SK-N-SH (cell line): ENCODE results near the gene CCDC149. TPM values are rescaled to one million over a fixed set of nuclear protein-coding genes. Genes with fewer than 3 reads are reported as not detected.

Source experiments
- CTCF ChIA-PET: fragments of 300-600, 350-600 bp; formaldehyde crosslinking; extraction: SDS; loops from one replicate; lab custom pipeline; 2021; lab: Yijun Ruan, JAX
- POLR2A ChIA-PET: fragments of 350-600 bp; sonication (Branson Sonifier 250); formaldehyde crosslinking; extraction: SDS; loops from one replicate; lab custom pipeline; 2020; ENCODE audit warnings: antibody characterized with exemption, inconsistent platforms; lab: Yijun Ruan, JAX
- DNase-seq: peaks from one replicate; pipeline ENCODE4 v3.0.0; 2012
- H2AFZ ChIP-seq: fragments of 200-600 bp; sonication (generic); 2 replicates; pipeline ENCODE4 v1.8.1; 2016; ENCODE audit warnings: antibody characterized with exemption, mild to moderate bottlenecking, low read depth
- H3F3A ChIP-seq: fragments of 200-600 bp; sonication (generic); replicated peaks from 2 replicates; pipeline ENCODE3; 2016; ENCODE audit warnings: antibody characterized with exemption, mild to moderate bottlenecking; ENCODE audit not compliant: insufficient read depth
- H3K27ac ChIP-seq, 2 experiments: fragments of 200-500 bp in 1 of 2; fragments of 200-600 bp in 1 of 2; sonication (Bioruptor generic) in 1 of 2; sonication (generic), shearing (Covaris generic) in 1 of 2; 2 replicates each; pipeline versions ENCODE4 v1.5.1 to v1.6.1; 2014 to 2016; ENCODE audit warnings: low read depth in 2 of 2, inconsistent platforms in 1 of 2, low read length in 1 of 2, mild to moderate bottlenecking in 1 of 2, mixed read lengths in 1 of 2
- H3K27me3 ChIP-seq: fragments of 200-600 bp; sonication (generic), shearing (Covaris generic); 2 replicates; pipeline ENCODE4 v1.6.1; 2016; ENCODE audit warnings: mixed run types; ENCODE audit not compliant: insufficient read depth
- H3K36me3 ChIP-seq, 2 experiments: fragments of 200-500 bp in 1 of 2; fragments of 200-600 bp in 1 of 2; sonication (Bioruptor generic) in 1 of 2; sonication (generic) in 1 of 2; replicated peaks in 1 of 2; 2 replicates each; pipeline versions ENCODE3 to v1.5.1; 2014 to 2016; ENCODE audit warnings: low read length in 1 of 2, mild to moderate bottlenecking in 1 of 2; ENCODE audit not compliant: insufficient read depth in 2 of 2, control insufficient read depth in 1 of 2
- H3K4me1 ChIP-seq, 2 experiments: fragments of 200-500 bp in 1 of 2; fragments of 200-600 bp in 1 of 2; sonication (Bioruptor generic) in 1 of 2; sonication (generic), shearing (Covaris generic) in 1 of 2; 2 replicates each; pipeline versions ENCODE4 v1.5.1 to v1.6.1; 2014 to 2016; ENCODE audit warnings: low read depth in 1 of 2, low read length in 1 of 2, mixed run types in 1 of 2; ENCODE audit not compliant: insufficient read depth in 2 of 2, control insufficient read depth in 1 of 2
- H3K4me2 ChIP-seq: fragments of 200-600 bp; sonication (generic), shearing (Covaris generic); 2 replicates; pipeline ENCODE4 v1.6.1; 2017; ENCODE audit warnings: mixed run types
- H3K4me3 ChIP-seq, 2 experiments: fragments of 200-500 bp in 1 of 2; fragments of 200-600 bp in 1 of 2; sonication (Bioruptor generic) in 1 of 2; sonication (generic), shearing (Covaris generic) in 1 of 2; 2 replicates each; pipeline versions ENCODE4 v1.5.1 to v1.8.1; 2014 to 2016; ENCODE audit warnings: low read depth in 2 of 2, inconsistent platforms in 1 of 2, low read length in 1 of 2, mild to moderate bottlenecking in 1 of 2, mixed read lengths in 1 of 2, moderate library complexity in 1 of 2
- H3K79me2 ChIP-seq: fragments of 200-600 bp; sonication (generic); 2 replicates; pipeline ENCODE4 v1.8.1; 2017; ENCODE audit warnings: mild to moderate bottlenecking; ENCODE audit not compliant: insufficient read depth
- H3K9ac ChIP-seq: fragments of 200-600 bp; sonication (generic); 2 replicates; pipeline ENCODE4 v1.6.1; 2017; ENCODE audit warnings: mixed run types
- H3K9me2 ChIP-seq: fragments of 200-600 bp; sonication (generic); 2 replicates; pipeline ENCODE4 v1.6.1; 2017; ENCODE audit warnings: mixed run types
- H3K9me3 ChIP-seq: fragments of 200-600 bp; sonication (generic); 2 replicates; pipeline ENCODE4 v1.6.1; 2017; ENCODE audit warnings: mixed run types, mild to moderate bottlenecking, moderate library complexity
- H4K20me1 ChIP-seq: fragments of 200-600 bp; sonication (generic); 2 replicates; pipeline ENCODE4 v1.6.1; 2017; ENCODE audit warnings: mild to moderate bottlenecking, mixed run types; ENCODE audit not compliant: insufficient read depth
- CHD2 ChIP-seq: fragments of 150-350 bp; IDR thresholded peaks from 2 replicates; pipeline ENCODE4 v1.6.1; 2018; ENCODE audit warnings: low read length; ENCODE audit not compliant: partially characterized antibody
- FOSL2 ChIP-seq: IDR thresholded peaks from 2 replicates; pipeline ENCODE4 v1.4.0; 2012; ENCODE audit warnings: low read depth, mild to moderate bottlenecking, moderate library complexity, borderline replicate concordance
- FOXM1 ChIP-seq: IDR thresholded peaks from 2 replicates; pipeline ENCODE4 v1.4.0; 2012; ENCODE audit warnings: low read depth, mild to moderate bottlenecking
- GABPA ChIP-seq: IDR thresholded peaks from 2 replicates; pipeline ENCODE4 v1.4.0; 2012; ENCODE audit warnings: low read depth, mild to moderate bottlenecking
- GATA2 ChIP-seq: sonication (generic); formaldehyde crosslinking; IDR thresholded peaks from 2 replicates; pipeline ENCODE4 v1.5.0; 2020; ENCODE audit warnings: mild to moderate bottlenecking, missing genetic modification reagents
- JUND ChIP-seq: IDR thresholded peaks from 2 replicates; pipeline ENCODE4 v1.4.0; 2012
- MXI1 ChIP-seq: IDR thresholded peaks from 2 replicates; pipeline ENCODE4 v1.6.1; 2012; ENCODE audit warnings: mild to moderate bottlenecking, low read depth, low read length, improper control_type of control experiment
- NRF1 ChIP-seq: IDR thresholded peaks from 2 replicates; pipeline ENCODE4 v1.6.1; 2012; ENCODE audit warnings: low read depth, mild to moderate bottlenecking, low read length
- PBX3 ChIP-seq: IDR thresholded peaks from 2 replicates; pipeline ENCODE4; 2012
- POLR2AphosphoS5 ChIP-seq: IDR thresholded peaks from 2 replicates; pipeline ENCODE4 v1.6.1; 2012; ENCODE audit warnings: low read depth, low read length
- RAD21 ChIP-seq: IDR thresholded peaks from 2 replicates; pipeline ENCODE4 v1.6.1; 2012; ENCODE audit warnings: mild to moderate bottlenecking, low read length
- RCOR1 ChIP-seq: fragments of 150-350 bp; IDR thresholded peaks from 2 replicates; pipeline ENCODE4 v1.6.1; 2017; ENCODE audit warnings: antibody characterized with exemption, low read length
- RFX5 ChIP-seq: IDR thresholded peaks from 2 replicates; pipeline ENCODE4 v1.6.1; 2012; ENCODE audit warnings: mild to moderate bottlenecking, improper control_type of control experiment, low read length
- RXRA ChIP-seq: IDR thresholded peaks from 2 replicates; pipeline ENCODE4 v1.4.0; 2012; ENCODE audit warnings: low read depth, mild to moderate bottlenecking, borderline replicate concordance
- TAF1 ChIP-seq: IDR thresholded peaks from 2 replicates; pipeline ENCODE4 v1.6.1; 2012; ENCODE audit warnings: low read depth, mild to moderate bottlenecking, low read length, moderate library complexity, borderline replicate concordance
- TCF12 ChIP-seq: IDR thresholded peaks from 2 replicates; pipeline ENCODE4 v1.4.0; 2012
- YY1 ChIP-seq: IDR thresholded peaks from 2 replicates; pipeline ENCODE4 v1.4.0; 2012; ENCODE audit warnings: low read depth, mild to moderate bottlenecking
- WGBS: methylation state at CpG from one replicate; pipeline ENCODE4 v1.1.6; 2017; ENCODE audit warnings: low lambda C conversion rate; 5-methylcytosine and 5-hydroxymethylcytosine counted together
- polyA plus RNA-seq, 3 experiments: library from polyadenylated mRNA; depleted of rRNA; stranded (reverse); fragments of >200 nt; gene quantifications; 2 replicates each; pipeline ENCODE4 v1.2.3, GENCODE V29; 2012
- TF ChIP-seq, protein P1 (sequence below): IDR thresholded peaks from 2 replicates; pipeline ENCODE4 v1.4.0; 2012; ENCODE audit warnings: low read depth, borderline replicate concordance
- TF ChIP-seq, protein P2 (sequence below): fragments of 150-350 bp; IDR thresholded peaks from 2 replicates; pipeline ENCODE4 v1.6.1; 2017; ENCODE audit warnings: antibody characterized with exemption, low read length, low read depth, borderline replicate concordance
- TF ChIP-seq, protein P3 (sequence below): fragments of 200-600 bp; sonication (generic); IDR thresholded peaks from 2 replicates; pipeline ENCODE4 v1.6.1; 2017; ENCODE audit warnings: antibody characterized with exemption, mild to moderate bottlenecking, moderate library complexity

CCDC149 gene
- polyA plus RNA-seq, 1 of the 3 experiments (the other 2 are of a cell fraction) = 5.5 TPM

DNA sequence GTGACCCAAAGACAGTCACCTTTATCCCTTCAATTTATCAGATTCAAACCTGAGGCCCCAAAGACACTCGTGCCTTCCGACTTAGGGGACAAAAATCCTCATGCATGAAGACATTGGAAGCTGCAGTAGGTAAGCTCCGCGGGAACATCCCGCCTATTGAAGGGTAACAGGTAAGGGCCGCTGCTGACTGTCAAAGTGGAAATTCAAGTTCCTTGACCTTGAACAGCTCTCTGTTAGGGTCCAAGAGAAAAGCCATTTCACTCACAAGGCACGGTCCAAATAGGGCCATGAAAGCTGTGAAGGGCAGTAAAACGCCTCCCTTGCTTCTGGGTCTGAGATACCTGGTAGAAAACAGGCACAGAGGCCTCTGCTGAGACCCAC is 34.2 kb downstream of the CCDC149 start:
- TF ChIP-seq YY1 (no peak), GATA2 (no peak), FOXM1 (no peak), JUND (no peak), POLR2AphosphoS5 (no peak), TAF1 (no peak), RAD21 (no peak), GABPA (no peak), RCOR1 (no peak), CHD2 (no peak), TCF12 (no peak), NRF1 (no peak), RFX5 (no peak)
- TF ChIP-seq, protein P1, sequence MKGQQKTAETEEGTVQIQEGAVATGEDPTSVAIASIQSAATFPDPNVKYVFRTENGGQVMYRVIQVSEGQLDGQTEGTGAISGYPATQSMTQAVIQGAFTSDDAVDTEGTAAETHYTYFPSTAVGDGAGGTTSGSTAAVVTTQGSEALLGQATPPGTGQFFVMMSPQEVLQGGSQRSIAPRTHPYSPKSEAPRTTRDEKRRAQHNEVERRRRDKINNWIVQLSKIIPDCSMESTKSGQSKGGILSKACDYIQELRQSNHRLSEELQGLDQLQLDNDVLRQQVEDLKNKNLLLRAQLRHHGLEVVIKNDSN = no peak
- TF ChIP-seq, protein P2, sequence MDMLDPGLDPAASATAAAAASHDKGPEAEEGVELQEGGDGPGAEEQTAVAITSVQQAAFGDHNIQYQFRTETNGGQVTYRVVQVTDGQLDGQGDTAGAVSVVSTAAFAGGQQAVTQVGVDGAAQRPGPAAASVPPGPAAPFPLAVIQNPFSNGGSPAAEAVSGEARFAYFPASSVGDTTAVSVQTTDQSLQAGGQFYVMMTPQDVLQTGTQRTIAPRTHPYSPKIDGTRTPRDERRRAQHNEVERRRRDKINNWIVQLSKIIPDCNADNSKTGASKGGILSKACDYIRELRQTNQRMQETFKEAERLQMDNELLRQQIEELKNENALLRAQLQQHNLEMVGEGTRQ = no peak
- ChIA-PET CTCF (no interaction called here), POLR2A (no interaction called here)
- Histone ChIP-seq H4K20me1 (no peaks in the 10 kb centered on the region), H3K9me3 (no peaks in the 10 kb centered on the region), H3K4me2 (no peak overlapping the region), H3K27me3 (no peaks in the 10 kb centered on the region), H3K4me3 (no peak overlapping the region), H3F3A (no peaks in the 10 kb centered on the region), H3K9ac (no peak overlapping the region), H3K9me2 (no peaks in the 10 kb centered on the region), H3K4me1 (no peaks in the 10 kb centered on the region), H3K27ac (no peak overlapping the region), H3K36me3 (no peaks in the 10 kb centered on the region), H2AFZ (no peak overlapping the region), H3K79me2 (no peaks in the 10 kb centered on the region)
- DNase-seq = no peak
- 74% methylated on average over 8 of the region's 8 CpGs for WGBS

GRCh38 chr4:24877868-24878635 is 34.8 kb downstream of the CCDC149 start:
- Histone ChIP-seq H3F3A (no peaks in the 10 kb centered on the region), H3K27ac (no peak overlapping the region), H3K9ac (no peak overlapping the region), H3K4me1 (no peaks in the 10 kb centered on the region), H4K20me1 (no peaks in the 10 kb centered on the region), H3K36me3 (no peaks in the 10 kb centered on the region), H3K4me2 (no peak overlapping the region), H3K4me3 (no peak overlapping the region), H3K27me3 (no peaks in the 10 kb centered on the region), H3K9me2 (no peaks in the 10 kb centered on the region), H3K9me3 (no peaks in the 10 kb centered on the region), H3K79me2 (no peaks in the 10 kb centered on the region)
- DNase-seq = no peak
- 83% methylated on average over 9 of the region's 9 CpGs for WGBS
- TF ChIP-seq TAF1 (no peak), FOSL2 (no peak), RXRA (no peak), RFX5 (no peak), FOXM1 (no peak), RCOR1 (no peak), YY1 (no peak), NRF1 (no peak), PBX3 (no peak), MXI1 (no peak)
- TF ChIP-seq, protein P3, sequence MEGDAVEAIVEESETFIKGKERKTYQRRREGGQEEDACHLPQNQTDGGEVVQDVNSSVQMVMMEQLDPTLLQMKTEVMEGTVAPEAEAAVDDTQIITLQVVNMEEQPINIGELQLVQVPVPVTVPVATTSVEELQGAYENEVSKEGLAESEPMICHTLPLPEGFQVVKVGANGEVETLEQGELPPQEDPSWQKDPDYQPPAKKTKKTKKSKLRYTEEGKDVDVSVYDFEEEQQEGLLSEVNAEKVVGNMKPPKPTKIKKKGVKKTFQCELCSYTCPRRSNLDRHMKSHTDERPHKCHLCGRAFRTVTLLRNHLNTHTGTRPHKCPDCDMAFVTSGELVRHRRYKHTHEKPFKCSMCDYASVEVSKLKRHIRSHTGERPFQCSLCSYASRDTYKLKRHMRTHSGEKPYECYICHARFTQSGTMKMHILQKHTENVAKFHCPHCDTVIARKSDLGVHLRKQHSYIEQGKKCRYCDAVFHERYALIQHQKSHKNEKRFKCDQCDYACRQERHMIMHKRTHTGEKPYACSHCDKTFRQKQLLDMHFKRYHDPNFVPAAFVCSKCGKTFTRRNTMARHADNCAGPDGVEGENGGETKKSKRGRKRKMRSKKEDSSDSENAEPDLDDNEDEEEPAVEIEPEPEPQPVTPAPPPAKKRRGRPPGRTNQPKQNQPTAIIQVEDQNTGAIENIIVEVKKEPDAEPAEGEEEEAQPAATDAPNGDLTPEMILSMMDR = no peak
- TF ChIP-seq, all 33 proteins: peak for 0
- H2AFZ ChIP-seq = no peak overlapping the region
- POLR2A ChIA-PET = no interaction called here
- CTCF ChIA-PET = no interaction called here
